ENCODE measurements around the gene NFKB1.
"Not testable (repeated sequence)": the region's sequence is repeated elsewhere in the genome, so short reads cannot be mapped to it uniquely, and the experiment has no call there.

Gene NFKB1

GRCh38 chr4:102593147-102593546 is 92.0 kb downstream of the NFKB1 start:
- no peak overlapping the region for H3K4me3 ChIP-seq (ENCODE audit: low read depth, low read length)

- no peak overlapping the region for H3K4me3 ChIP-seq (ENCODE audit: low read depth, low read length)
Measured at GRCh38 chr4:102594000-102594399, 92.8 kb downstream of the NFKB1 start.

GRCh38 chr4:102596532-102596931 is 95.4 kb downstream of the NFKB1 start:
- no peak overlapping the region for H3K4me3 ChIP-seq (ENCODE audit: low read depth, low read length)

GRCh38 chr4:102598086-102598761 is 97.1 kb downstream of the NFKB1 start:
- H3K4me3 ChIP-seq (ENCODE audit: low read depth, low read length) = no peak overlapping the region

- H3K4me3 ChIP-seq (ENCODE audit: low read depth, low read length) = no peak overlapping the region
Measured at GRCh38 chr4:102598762-102599374, 97.7 kb downstream of the NFKB1 start.

- no peak overlapping the region for H3K4me3 ChIP-seq (ENCODE audit: low read depth, low read length)
Measured at GRCh38 chr4:102599455-102599854, 98.3 kb downstream of the NFKB1 start.

GRCh38 chr4:102599886-102600285 is 98.7 kb downstream of the NFKB1 start:
- H3K4me3 ChIP-seq (ENCODE audit: low read depth, low read length) = no peak overlapping the region

GRCh38 chr4:102600689-102601088 is 99.5 kb downstream of the NFKB1 start:
- H3K4me3 ChIP-seq (ENCODE audit: low read depth, low read length) = no peak overlapping the region

GRCh38 chr4:102601586-102602227 is 100.5 kb downstream of the NFKB1 start:
- no peak overlapping the region for H3K4me3 ChIP-seq (ENCODE audit: low read depth, low read length)

- H3K4me3 ChIP-seq (ENCODE audit: low read depth, low read length) = no peak overlapping the region
Measured at GRCh38 chr4:102604222-102604940, 103.2 kb downstream of the NFKB1 start.

GRCh38 chr4:102606261-102606660 is 105.1 kb downstream of the NFKB1 start:
- H3K4me3 ChIP-seq (ENCODE audit: low read depth, low read length) = no peak overlapping the region

GRCh38 chr4:102606846-102607450 is 105.8 kb downstream of the NFKB1 start:
- no peak overlapping the region for H3K4me3 ChIP-seq (ENCODE audit: low read depth, low read length)

GRCh38 chr4:102608190-102608589 is 107.0 kb downstream of the NFKB1 start:
- no peak overlapping the region for H3K4me3 ChIP-seq (ENCODE audit: low read depth, low read length)

- no peak overlapping the region for H3K4me3 ChIP-seq (ENCODE audit: low read depth, low read length)
Measured at GRCh38 chr4:102610007-102610406, 108.8 kb downstream of the NFKB1 start.

- no peak overlapping the region for H3K4me3 ChIP-seq (ENCODE audit: low read depth, low read length)
Measured at GRCh38 chr4:102610476-102610875, 109.3 kb downstream of the NFKB1 start.

- H3K4me3 ChIP-seq (ENCODE audit: low read depth, low read length) = no peak overlapping the region
Measured at GRCh38 chr4:102612210-102612609, 111.1 kb downstream of the NFKB1 start.

- no peak overlapping the region for H3K4me3 ChIP-seq (ENCODE audit: low read depth, low read length)
Measured at GRCh38 chr4:102612824-102613366, 111.7 kb downstream of the NFKB1 start.

GRCh38 chr4:102614801-102615200 is 113.6 kb downstream of the NFKB1 start:
- H3K4me3 ChIP-seq (ENCODE audit: low read depth, low read length) = no peak overlapping the region

- no peak overlapping the region for H3K4me3 ChIP-seq (ENCODE audit: low read depth, low read length)
Measured at GRCh38 chr4:102616636-102617035, 115.5 kb downstream of the NFKB1 start.

GRCh38 chr4:102619021-102619420 is 117.9 kb downstream of the NFKB1 start:
- not testable (repeated sequence) for H3K4me3 ChIP-seq (ENCODE audit: low read depth, low read length)
